ENCODE measurements around the gene COA8. TPM values are rescaled to one million over a fixed set of nuclear protein-coding genes. Genes with fewer than 3 reads are reported as not detected.

The COA8 gene
- total RNA-seq, 2 donors from 2014 or later, result 37.8 to 42.5 TPM

DNA sequence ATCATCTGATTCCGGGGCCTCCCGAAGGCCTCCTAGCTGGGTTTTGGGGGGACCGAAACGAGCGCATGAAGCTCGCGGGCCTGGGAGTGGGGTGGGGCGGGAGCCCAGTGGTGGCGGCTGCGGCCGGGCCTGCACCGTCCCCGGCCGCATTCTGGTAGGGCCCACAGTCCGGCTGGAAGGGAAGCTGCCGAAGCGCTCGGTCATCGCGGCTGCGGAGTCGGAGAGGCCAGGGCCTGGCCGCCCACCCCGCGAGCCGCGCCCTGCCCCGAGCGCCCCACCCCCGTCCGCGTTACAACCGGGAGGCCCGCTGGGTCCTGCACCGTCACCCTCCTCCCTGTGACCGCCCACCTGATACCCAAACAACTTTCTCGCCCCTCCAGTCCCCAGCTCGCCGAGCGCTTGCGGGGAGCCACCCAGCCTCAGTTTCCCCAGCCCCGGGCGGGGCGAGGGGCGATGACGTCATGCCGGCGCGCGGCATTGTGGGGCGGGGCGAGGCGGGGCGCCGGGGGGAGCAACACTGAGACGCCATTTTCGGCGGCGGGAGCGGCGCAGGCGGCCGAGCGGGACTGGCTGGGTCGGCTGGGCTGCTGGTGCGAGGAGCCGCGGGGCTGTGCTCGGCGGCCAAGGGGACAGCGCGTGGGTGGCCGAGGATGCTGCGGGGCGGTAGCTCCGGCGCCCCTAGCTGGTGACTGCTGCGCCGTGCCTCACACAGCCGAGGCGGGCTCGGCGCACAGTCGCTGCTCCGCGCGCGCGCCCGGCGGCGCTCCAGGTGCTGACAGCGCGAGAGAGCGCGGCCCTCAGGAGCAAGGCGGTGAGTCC, 66.1 kb downstream of the COA8 start, which contains the start of gene KLC1:
TSS of gene KLC1 (plus strand) at position 528 of the 819 bp plus-strand sequence. CDS start 25,354 bp downstream, outside the sequence.
- DNase-seq (peak; percentile 88), ATAC-seq (peak; percentile 86 to 93)
- intact Hi-C loops (cut with DNase I), result loop anchor here in 1 of 2 donors (10.0 kb wide), 1 partner anchor 54 kb away; no protein-coding TSS in a partner anchor

DNA sequence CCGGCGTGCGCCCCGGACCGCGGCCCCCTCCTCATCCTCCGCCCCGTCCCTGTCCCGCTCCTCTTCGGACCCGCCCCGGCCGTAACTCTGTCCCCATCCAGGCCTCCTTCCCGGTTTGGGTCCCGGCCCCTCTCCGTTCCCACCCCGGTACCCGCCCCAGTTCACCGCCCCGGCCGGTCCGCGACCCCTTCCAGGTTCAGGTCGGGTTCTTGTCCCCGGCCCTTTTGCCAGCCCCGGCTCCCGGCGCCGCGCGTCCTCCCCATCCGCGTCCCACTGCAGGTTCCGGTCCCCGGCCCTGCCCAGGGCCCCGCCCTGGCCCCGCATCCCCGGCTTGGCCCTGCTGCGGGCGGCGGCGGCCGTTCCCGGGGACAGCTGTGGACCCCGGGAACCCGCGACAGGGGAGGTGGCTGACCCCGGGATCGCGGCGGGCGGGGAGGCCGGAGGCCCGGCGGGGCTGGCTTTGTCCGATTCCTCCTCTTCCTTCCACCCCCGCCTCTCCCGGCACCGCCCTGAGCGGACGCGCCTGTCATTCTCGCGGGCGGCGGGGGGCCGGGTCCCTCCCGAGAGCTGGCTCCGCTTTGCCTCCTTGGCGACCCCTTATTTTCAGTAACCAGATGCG, 66.9 kb downstream of the COA8 start:
- peak; percentile 76 for DNase-seq
- intact Hi-C loops (cut with DNase I), result loop anchor here (10.0 kb wide), 2 partner anchors 55 to 65 kb away; no protein-coding TSS in a partner anchor
- ATAC-seq, result peak; percentile 45 to 47

DNA sequence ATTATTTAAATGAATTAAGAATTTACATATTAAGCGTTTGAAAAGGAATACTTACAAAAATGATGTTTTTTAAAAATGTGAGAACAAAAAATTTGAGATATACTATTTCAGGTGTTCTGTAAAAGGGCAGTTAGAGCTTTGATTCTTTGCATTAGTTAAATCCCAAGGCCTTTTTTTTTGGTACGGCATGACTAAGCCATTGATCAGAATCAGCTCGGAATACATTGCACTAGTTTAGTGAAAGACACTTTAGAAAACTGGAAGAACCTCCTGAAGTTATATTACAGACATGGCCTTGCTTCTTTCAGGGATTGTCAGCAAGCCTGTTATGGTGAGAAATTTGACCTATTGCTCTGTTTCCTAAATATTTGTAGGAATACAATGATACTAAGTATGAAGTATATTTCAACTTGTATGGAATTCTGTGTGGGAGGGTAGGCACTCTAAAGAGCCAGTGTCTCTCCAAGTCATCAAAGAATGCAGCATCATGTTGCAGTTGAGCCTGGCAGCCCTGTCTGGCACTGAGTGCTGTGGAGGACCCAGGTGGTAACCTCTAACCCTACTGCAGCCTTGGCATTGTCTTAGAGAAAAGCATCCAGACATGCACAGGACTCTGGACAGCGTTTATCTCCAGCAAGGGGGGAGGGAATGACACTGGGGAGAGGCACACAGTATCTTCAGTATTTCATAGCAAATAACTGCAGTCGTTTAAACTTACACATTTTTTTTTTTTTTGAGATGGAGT, 67.8 kb downstream of the COA8 start:
- intact Hi-C loops (cut with DNase I), result loop anchor here in 1 of 2 donors (10.0 kb wide), 1 partner anchor 64 kb away; no protein-coding TSS in a partner anchor
- DNase-seq (no peak), ATAC-seq (no peak)

DNA sequence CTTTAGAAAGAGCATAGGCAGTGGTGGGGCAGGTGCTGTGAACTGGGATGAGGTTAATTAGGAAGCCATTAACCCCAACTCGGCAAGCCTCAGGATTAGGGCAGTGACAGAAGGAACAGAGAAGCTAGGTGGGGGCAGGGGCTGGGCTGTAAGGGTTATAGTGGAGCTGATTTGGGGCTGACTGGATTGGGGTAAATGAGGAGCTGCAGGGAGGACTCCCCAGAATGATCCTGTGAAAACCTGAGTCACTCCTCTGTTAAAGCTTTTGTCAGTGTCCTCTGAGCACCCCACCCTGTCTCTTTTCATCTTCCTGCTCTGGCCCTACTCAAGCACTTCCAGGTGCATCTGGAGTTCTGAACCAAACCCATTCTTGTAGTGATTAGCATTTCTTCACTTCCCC, 70.6 kb downstream of the COA8 start:
- DNase-seq (no peak), ATAC-seq (no peak)
- intact Hi-C loops (cut with DNase I), result loop anchor here in 1 of 2 donors (10.0 kb wide), 1 partner anchor 61 kb away; no protein-coding TSS in a partner anchor

DNA sequence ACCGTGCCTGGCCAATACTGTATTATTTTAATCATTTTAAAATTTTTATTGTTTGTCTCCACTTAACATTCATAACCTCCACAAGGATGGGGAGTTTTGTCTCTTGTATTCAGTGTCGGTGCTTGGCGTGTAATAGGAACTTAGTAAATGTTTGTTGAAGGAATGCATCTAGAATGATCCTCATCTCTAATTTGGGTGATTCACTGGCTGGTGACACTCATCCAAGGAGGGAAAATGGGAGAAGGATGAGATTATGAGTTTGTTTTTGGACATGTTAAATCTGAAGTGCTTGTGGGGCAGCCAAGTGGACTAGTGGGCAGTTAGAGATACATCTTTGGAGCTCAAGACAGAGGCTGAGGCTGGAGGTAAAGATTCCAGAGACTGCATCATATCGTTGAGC, 71.4 kb downstream of the COA8 start:
- DNase-seq (no peak), ATAC-seq (no peak)
- intact Hi-C loops (cut with DNase I), result loop anchor here in 1 of 2 donors (10.0 kb wide), 1 partner anchor 61 kb away; no protein-coding TSS in a partner anchor

DNA sequence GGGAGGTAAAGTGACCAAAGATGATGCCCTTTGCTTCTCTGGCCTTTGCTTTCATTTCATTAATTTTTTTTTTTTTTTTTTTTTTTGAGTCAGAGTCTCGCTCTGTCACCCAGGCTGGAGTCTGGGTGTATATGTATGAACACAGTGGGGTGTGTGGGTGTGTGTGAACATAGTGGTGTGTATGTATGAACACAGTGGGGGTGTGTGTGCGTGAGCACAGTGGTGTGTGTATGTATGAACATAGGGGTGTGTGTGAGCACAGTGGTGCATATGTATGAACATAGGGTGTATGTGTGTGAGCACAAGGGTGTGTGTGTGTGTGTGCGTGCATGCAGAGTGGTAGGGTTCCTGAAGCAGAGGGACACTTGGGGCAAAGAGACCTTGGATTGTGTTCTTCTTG, 75.8 kb downstream of the COA8 start:
- DNase-seq (no peak), ATAC-seq (peak; percentile 35 to 36)
- intact Hi-C loops (cut with DNase I), result loop anchor here in 1 of 2 donors (10.0 kb wide), 1 partner anchor 56 kb away; no protein-coding TSS in a partner anchor

Other genes with a start within 250 kb of the COA8 start
- gene EIF5, start 228.7 kb upstream of the COA8 start, total RNA-seq, result 100 to 1,000 TPM; 246 to 287 TPM
- 10 to 100 TPM; 68.7 to 81.7 TPM for gene MARK3, start 177.5 kb upstream of the COA8 start, total RNA-seq
- gene CKB, start 40.1 kb upstream of the COA8 start, total RNA-seq, result 100 to 1,000 TPM; 407 to 412 TPM
- 1 to 10 TPM; 6.0 to 8.5 TPM for gene TRMT61A, start 33.8 kb upstream of the COA8 start, total RNA-seq
- 10 to 100 TPM; 15.2 to 23.6 TPM for gene BAG5, start 303 bp upstream of the COA8 start, total RNA-seq
- 100 to 1,000 TPM; 118 to 139 TPM for gene KLC1, start 66.3 kb downstream of the COA8 start, total RNA-seq
- 1 to 10 TPM; 3.8 to 4.4 TPM for gene XRCC3, start 152.5 kb downstream of the COA8 start, total RNA-seq
- gene ZFYVE21, start 152.8 kb downstream of the COA8 start, total RNA-seq, result 10 to 100 TPM; 47.0 to 48.7 TPM

All from left cardiac atrium (tissue), 4 donors.